Transverse colon (tissue), 4 donors: Measurements from ENCODE around the gene CACTIN. TPM values are rescaled to one million over a fixed set of nuclear protein-coding genes. Genes with fewer than 3 reads are reported as not detected.

Experiments
- DNase-seq: peaks from one replicate; pipeline ENCODE4 v3.0.0-alpha.2; 2019
- H3K27ac ChIP-seq, 4 donors: fragments of 200-600 bp; sonication (generic); 2 replicates each; pipeline ENCODE4 v1.5.1; 2016 to 2018; ENCODE audit warnings: inconsistent platforms in 4 of 4
- H3K27me3 ChIP-seq: fragments of 200-600 bp; sonication (generic); 2 replicates; pipeline ENCODE4 v1.5.1; 2017; ENCODE audit warnings: inconsistent platforms
- H3K36me3 ChIP-seq, 4 donors: fragments of 200-600 bp; sonication (generic); 2 replicates each; pipeline ENCODE4 v1.5.1; 2017 to 2019; ENCODE audit warnings: inconsistent platforms in 4 of 4
- H3K4me1 ChIP-seq, 4 donors: fragments of 200-600 bp; sonication (generic); 2 replicates each; pipeline ENCODE4 v1.5.1; 2017 to 2020; ENCODE audit warnings: inconsistent platforms in 4 of 4
- H3K4me3 ChIP-seq, 4 donors: fragments of 200-600 bp; sonication (generic); 1 replicate in 1 of 4; 2 replicates in 3 of 4; pipeline versions ENCODE4 v1.5.1 to v1.6.1; 2017 to 2019; ENCODE audit warnings: inconsistent platforms in 4 of 4
- H3K9me3 ChIP-seq, 2 donors: fragments of 200-600 bp; sonication (generic); 2 replicates each; pipeline ENCODE4 v1.5.1; 2017 to 2019; ENCODE audit warnings: inconsistent platforms in 2 of 2
- EP300 ChIP-seq: sonication (generic); formaldehyde crosslinking; IDR thresholded peaks from one replicate; pipeline ENCODE4 v1.6.1; 2017; ENCODE audit warnings: antibody characterized with exemption, low read depth
- POLR2A ChIP-seq: fragments of 450-650 bp; IDR thresholded peaks from one replicate; pipeline ENCODE4 v1.6.1; 2016; ENCODE audit warnings: antibody characterized with exemption, mild to moderate bottlenecking, moderate library complexity
- POLR2AphosphoS5 ChIP-seq, 3 donors: sonication (generic); formaldehyde crosslinking; IDR thresholded peaks; one replicate each; pipeline ENCODE4 v1.6.1; 2016; ENCODE audit warnings: antibody characterized with exemption in 3 of 3
- WGBS, 2 donors: methylation state at CpG; one replicate each; pipeline ENCODE4 v1.1.5; 2018; ENCODE audit warnings: low coverage in 1 of 2; 5-methylcytosine and 5-hydroxymethylcytosine counted together
- in situ Hi-C, 4 donors: fragments of 200-750 bp; cut with MboI; loops; one replicate each; pipeline versions ENCODE4 v1.15.0 to v1.15.1; 2017; ENCODE audit warnings: low sequenced_read_pairs in 3 of 4, low pct_ligation_motif_present in 1 of 4, low pct_unique_long_range_greater_than_20kb in 1 of 4
- intact Hi-C: fragments of 100-400 bp; cut with DNase I; formaldehyde crosslinking; loops from one replicate; pipeline ENCODE4 v1.15.1; 2023; ENCODE audit warnings: low total_unique reads
- total RNA-seq, 4 donors: library from RNA; depleted of rRNA; stranded (reverse); fragments of >200 nt; gene quantifications; one replicate each; pipeline ENCODE4 v1.1.0, GENCODE V29; 2016
- TF ChIP-seq, protein P1 (sequence below), 5 experiments: fragments of 200-600 bp in 3 of 5; fragments of 450-650 bp in 2 of 5; sonication (generic) in 3 of 5; IDR thresholded peaks; 1 replicate in 2 of 5; 2 replicates in 3 of 5; pipeline ENCODE4 v1.5.1; 2016 to 2017; ENCODE audit warnings: antibody characterized with exemption in 5 of 5, inconsistent platforms in 3 of 5, mild to moderate bottlenecking in 2 of 5, moderate library complexity in 1 of 5

Gene CACTIN
- total RNA-seq, 4 donors from 2014 or later = 21.9 to 88.4 (median 53.0) TPM

DNA sequence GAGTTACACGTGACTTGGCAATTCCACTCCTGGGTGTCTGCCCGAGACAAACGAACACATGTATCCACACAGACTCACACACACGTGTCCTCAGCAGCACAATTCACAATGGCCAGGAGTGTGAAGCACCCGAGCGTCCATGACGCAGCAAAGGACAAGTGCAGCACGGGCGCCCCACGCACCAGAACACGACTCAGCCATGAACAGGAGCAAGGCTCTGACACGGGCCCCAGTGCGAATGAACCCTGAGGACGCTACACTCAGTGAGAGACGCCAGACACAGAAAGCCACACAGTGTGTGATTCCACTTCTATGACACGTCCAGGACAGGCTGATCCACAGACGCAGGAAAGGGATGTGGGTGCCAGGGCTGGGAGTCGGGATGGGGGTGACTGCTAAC is 37.2 kb upstream of the CACTIN start:
- TF ChIP-seq EP300 (no peak), POLR2AphosphoS5 (IDR thresholded peaks at IDR 0.05) (no peak), POLR2A (no peak)
- TF ChIP-seq, protein P1, sequence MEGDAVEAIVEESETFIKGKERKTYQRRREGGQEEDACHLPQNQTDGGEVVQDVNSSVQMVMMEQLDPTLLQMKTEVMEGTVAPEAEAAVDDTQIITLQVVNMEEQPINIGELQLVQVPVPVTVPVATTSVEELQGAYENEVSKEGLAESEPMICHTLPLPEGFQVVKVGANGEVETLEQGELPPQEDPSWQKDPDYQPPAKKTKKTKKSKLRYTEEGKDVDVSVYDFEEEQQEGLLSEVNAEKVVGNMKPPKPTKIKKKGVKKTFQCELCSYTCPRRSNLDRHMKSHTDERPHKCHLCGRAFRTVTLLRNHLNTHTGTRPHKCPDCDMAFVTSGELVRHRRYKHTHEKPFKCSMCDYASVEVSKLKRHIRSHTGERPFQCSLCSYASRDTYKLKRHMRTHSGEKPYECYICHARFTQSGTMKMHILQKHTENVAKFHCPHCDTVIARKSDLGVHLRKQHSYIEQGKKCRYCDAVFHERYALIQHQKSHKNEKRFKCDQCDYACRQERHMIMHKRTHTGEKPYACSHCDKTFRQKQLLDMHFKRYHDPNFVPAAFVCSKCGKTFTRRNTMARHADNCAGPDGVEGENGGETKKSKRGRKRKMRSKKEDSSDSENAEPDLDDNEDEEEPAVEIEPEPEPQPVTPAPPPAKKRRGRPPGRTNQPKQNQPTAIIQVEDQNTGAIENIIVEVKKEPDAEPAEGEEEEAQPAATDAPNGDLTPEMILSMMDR (IDR thresholded peaks at IDR 0.05) = no peak
- peaks cover 0 to 17% (median 8%) of the 10 kb centered on the region in 4 donors for H3K36me3 ChIP-seq
- intact Hi-C loops = no loop called here
- WGBS, 2 donors = 96% methylated on average over 18 of the region's 18 CpGs; no CpG with 5 or more reads in 1 of the 2 donors
- H3K9me3 ChIP-seq = no peaks in the 10 kb centered on the region
- no peaks in the 10 kb centered on the region for H3K27me3 ChIP-seq
- H3K27ac ChIP-seq = no peak overlapping the region
- H3K4me1 ChIP-seq = peaks cover 4 to 19% (median 13%) of the 10 kb centered on the region in 4 donors
- no peak overlapping the region for H3K4me3 ChIP-seq
- in situ Hi-C loops = loop anchor here in 1 of 4 donors (5.0 kb wide), 1 partner anchor 38 kb away; the partner anchor contains the start of gene PIP5K1C
- DNase-seq = no peak

DNA sequence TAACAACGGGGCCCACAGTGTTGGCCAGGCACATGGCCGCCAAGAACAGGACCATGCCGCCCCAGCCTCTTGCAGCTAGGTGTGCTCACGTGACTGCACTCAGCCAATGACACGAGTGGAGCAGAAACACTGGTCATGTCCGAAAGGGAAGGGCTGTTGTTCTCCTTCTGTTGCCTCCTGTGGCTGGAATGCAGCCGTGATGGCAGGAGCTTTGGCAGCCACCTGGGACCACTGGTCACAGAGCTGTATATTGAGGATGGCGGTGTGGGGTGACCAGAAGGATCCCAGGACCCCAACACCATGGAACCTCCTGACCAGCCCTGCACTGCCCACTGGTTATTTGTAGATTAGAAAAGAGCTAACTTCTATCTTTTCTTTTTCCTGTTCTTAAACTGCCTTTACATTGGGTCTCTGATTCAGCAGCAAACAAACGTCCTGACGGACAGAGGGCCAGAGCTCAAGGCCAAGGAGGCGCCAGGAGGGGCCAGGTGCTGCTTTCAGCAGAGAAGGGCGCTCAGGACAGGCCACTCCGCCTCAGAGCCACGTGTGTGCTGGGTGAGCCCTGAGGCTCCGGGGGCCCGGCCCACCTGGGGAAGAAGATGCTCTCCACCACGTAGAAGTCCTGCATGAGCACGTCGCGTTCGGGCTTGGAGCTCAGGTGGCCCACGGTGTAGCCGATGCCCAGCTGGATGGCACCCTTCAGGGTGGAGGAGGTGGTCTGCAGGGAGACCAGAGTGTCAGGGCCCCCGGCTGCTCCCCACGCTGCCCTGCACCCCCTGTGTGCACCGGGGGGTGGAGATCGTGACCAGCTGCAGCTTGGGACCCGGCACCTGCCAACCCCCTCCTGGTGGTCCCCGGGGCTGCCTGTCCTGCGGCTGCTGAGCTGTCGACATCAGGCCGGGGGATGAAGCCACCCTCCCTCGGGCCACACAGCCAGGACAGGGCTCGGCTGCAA is 35.0 kb upstream of the CACTIN start:
- in situ Hi-C loops = loop anchor here in 1 of 4 donors (5.0 kb wide), 1 partner anchor 41 kb away; the partner anchor contains the start of gene PIP5K1C
- H3K27ac ChIP-seq = no peak overlapping the region
- peaks cover 0 to 8% (median 1%) of the 10 kb centered on the region in 4 donors for H3K4me1 ChIP-seq
- intact Hi-C loops = no loop called here
- no peak for DNase-seq
- TF ChIP-seq POLR2AphosphoS5 (IDR thresholded peaks at IDR 0.05) (no peak), EP300 (no peak), POLR2A (no peak)
- TF ChIP-seq, protein P1 (IDR thresholded peaks at IDR 0.05) = no peak
- 95% methylated on average over 23 of the region's 34 CpGs; no CpG with 5 or more reads in 1 of the 2 donors for WGBS, 2 donors
- no peaks in the 10 kb centered on the region for H3K27me3 ChIP-seq
- H3K9me3 ChIP-seq = no peaks in the 10 kb centered on the region
- peaks cover 0 to 27% (median 12%) of the 10 kb centered on the region in 4 donors for H3K36me3 ChIP-seq
- H3K4me3 ChIP-seq = no peak overlapping the region

DNA sequence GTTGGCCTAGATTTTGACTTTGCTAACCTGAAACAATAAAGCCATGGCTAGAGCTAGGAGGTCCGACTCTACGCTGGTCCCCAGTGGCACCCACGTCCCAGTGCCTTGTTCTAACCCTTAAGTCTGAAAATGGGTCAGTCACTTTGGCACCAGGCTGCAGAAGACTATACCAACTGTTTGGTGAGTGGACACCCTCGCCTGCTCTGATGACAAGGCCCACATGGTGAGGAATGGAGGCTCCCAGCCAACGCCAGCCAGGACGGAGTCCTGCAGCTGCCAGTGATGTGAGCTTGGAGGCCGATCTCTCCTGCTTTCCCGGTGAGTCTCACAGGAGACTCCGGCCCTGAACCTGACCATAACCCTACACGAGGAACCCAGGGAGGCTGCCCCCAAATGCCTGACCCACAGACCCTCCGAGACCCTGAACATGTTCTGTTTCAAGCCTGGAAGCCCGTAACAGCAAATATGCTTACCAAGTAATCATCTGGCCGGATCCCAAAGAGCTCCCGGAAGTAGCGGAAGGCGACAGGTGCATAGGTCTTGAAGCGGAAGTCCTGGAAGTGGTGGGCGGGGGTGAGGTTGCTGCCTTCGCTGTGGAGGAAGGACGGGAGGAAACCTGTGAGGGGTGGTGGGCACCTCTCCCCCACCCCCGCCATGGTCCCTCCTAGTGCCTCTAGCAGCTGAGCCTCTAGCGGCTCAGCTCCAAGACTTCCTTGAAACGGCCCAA is 34.1 kb upstream of the CACTIN start:
- Histone ChIP-seq H3K36me3 (peaks cover 0 to 34% (median 12%) of the 10 kb centered on the region in 4 donors), H3K27me3 (no peaks in the 10 kb centered on the region), H3K9me3 (no peaks in the 10 kb centered on the region), H3K4me1 (peaks cover 0 to 2% (median 0%) of the 10 kb centered on the region in 4 donors), H3K4me3 (no peak overlapping the region), H3K27ac (no peak overlapping the region)
- in situ Hi-C loops = loop anchor here in 1 of 4 donors (5.0 kb wide), 1 partner anchor 42 kb away; the partner anchor contains the start of gene PIP5K1C
- intact Hi-C loops = no loop called here
- TF ChIP-seq POLR2AphosphoS5 (IDR thresholded peaks at IDR 0.05) (no peak), EP300 (no peak), POLR2A (no peak)
- TF ChIP-seq, protein P1 (IDR thresholded peaks at IDR 0.05) = no peak
- WGBS, 2 donors = 64 to 73% methylated on average over 7 to 23 of the region's 23 CpGs
- no peak for DNase-seq

DNA sequence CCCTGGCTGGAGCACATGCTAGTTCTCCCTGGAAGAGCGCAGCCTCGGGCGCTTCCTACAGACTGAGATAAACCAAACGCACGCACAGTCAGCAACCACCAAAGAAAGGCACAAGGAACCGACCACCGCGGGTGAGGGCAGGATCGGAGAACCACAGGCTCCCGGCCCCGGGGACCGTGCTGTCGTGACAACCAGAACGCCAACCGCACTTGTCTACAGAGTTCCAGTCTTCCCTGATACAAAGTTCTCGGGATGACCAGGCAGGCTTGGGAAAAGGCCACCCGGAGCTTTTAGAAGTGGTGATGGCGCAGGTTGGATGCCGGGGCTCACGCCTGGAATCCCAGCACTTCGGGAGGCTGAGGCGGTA is 33.1 kb upstream of the CACTIN start:
- no peak for DNase-seq
- intact Hi-C loops (no loop called here), in situ Hi-C loops (loop anchor here in 1 of 4 donors (5.0 kb wide), 1 partner anchor 43 kb away; the partner anchor contains the start of gene PIP5K1C)
- TF ChIP-seq, protein P1 (IDR thresholded peaks at IDR 0.05) = no peak
- TF ChIP-seq POLR2AphosphoS5 (IDR thresholded peaks at IDR 0.05) (no peak), POLR2A (no peak), EP300 (no peak)
- Histone ChIP-seq H3K4me3 (no peak overlapping the region), H3K27me3 (no peaks in the 10 kb centered on the region), H3K36me3 (peaks cover 0 to 34% (median 12%) of the 10 kb centered on the region in 4 donors), H3K9me3 (no peaks in the 10 kb centered on the region), H3K4me1 (no peaks in the 10 kb centered on the region), H3K27ac (no peak overlapping the region)
- WGBS, 2 donors = 90% methylated on average over 17 of the region's 22 CpGs; no CpG with 5 or more reads in 1 of the 2 donors
